NCI-H1694 treated with DMSO at 0.1 percent for 48 hours (cell line): Measurements from ENCODE around the gene CALML3.

Experiments used
- DNase-seq: peaks from one replicate; lab custom pipeline; 2025; lab: John Stamatoyannopoulos, UW

CALML3 gene

GRCh38 chr10:5506751-5507648 is 17.8 kb upstream of the CALML3 start:
- no peak for DNase-seq

- no peak for DNase-seq
Measured at GRCh38 chr10:5507649-5508131, 17.1 kb upstream of the CALML3 start.

- DNase-seq: no peak
Measured at GRCh38 chr10:5508161-5508604, 16.6 kb upstream of the CALML3 start.

- DNase-seq: no peak
Measured at GRCh38 chr10:5508786-5509185, 16.0 kb upstream of the CALML3 start.

GRCh38 chr10:5509236-5509635 is 15.5 kb upstream of the CALML3 start:
- DNase-seq: no peak

GRCh38 chr10:5509691-5510090 is 15.1 kb upstream of the CALML3 start:
- no peak for DNase-seq

GRCh38 chr10:5510281-5511072 is 14.3 kb upstream of the CALML3 start:
- DNase-seq: no peak

- DNase-seq: no peak
Measured at GRCh38 chr10:5511231-5511884, 13.4 kb upstream of the CALML3 start.

- DNase-seq: no peak
Measured at GRCh38 chr10:5511885-5512280, 12.9 kb upstream of the CALML3 start.

- DNase-seq: no peak
Measured at GRCh38 chr10:5512331-5512730, 12.4 kb upstream of the CALML3 start.

- no peak for DNase-seq
Measured at GRCh38 chr10:5512881-5513612, 11.7 kb upstream of the CALML3 start.

GRCh38 chr10:5514226-5514850 is 10.4 kb upstream of the CALML3 start:
- no peak for DNase-seq

- DNase-seq: no peak
Measured at GRCh38 chr10:5515948-5516761, 8.6 kb upstream of the CALML3 start.

GRCh38 chr10:5517546-5517945 is 7.2 kb upstream of the CALML3 start:
- DNase-seq: no peak

- no peak for DNase-seq
Measured at GRCh38 chr10:5518143-5518542, 6.6 kb upstream of the CALML3 start.

GRCh38 chr10:5519054-5519453 is 5.7 kb upstream of the CALML3 start:
- no peak for DNase-seq

- no peak for DNase-seq
Measured at GRCh38 chr10:5522913-5523560, 1.7 kb upstream of the CALML3 start.

GRCh38 chr10:5523796-5524574 is 776 bp upstream of the CALML3 start:
- no peak for DNase-seq
